CD14-positive monocyte (primary cell): Measurements from ENCODE around the gene NAP1L1. TPM values are rescaled to one million over a fixed set of nuclear protein-coding genes. Genes with fewer than 3 reads are reported as not detected.

Experiments used
- polyA plus RNA-seq, 3 donors: library from polyadenylated mRNA; depleted of rRNA in 1 of 3; unstranded in 2 of 3; stranded (reverse) in 1 of 3; fragments of 300-500 nt in 2 of 3; fragments of >200 nt in 1 of 3; fragmentation: Illumina TruSeq in 2 of 3; gene quantifications; 1 replicate in 2 of 3; 2 replicates in 1 of 3; pipeline ENCODE4 v1.2.3, GENCODE V29; 2012 to 2021

NAP1L1 gene
- polyA plus RNA-seq, 3 donors = 98.3 to 164 (median 111) TPM

Other genes starting within 250 kb of the NAP1L1 start
- 1 to 10 TPM; 1.1 to 5.8 (median 1.6) TPM for gene PHLDA1, start 52.9 kb downstream of the NAP1L1 start, polyA plus RNA-seq